Measurements from ENCODE around the gene GANC. TPM values are rescaled to one million over a fixed set of nuclear protein-coding genes. Genes with fewer than 3 reads are reported as not detected.

The GANC gene
- total RNA-seq, 6 experiments from 2014 or later: 23.7 to 30.8 (median 29.5) TPM

DNA sequence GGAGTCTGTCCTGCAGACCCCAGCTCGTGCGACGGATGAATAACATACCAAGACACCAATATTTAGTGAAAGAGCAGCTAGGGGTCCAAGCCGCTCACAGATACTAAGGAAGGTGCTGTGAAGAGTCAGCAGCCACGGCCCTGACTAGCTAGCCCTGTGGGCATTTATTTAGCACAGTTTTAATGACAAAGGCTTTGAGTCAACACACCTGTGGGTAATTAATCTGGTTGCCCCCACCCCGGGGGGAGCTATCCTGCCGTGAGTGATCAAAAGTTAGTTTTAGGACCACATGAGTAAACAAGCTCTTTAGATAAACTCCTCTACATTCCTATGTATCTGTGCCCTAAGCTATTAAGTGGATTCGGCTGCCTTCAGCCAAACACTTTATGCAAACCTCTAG is 105.0 kb downstream of the GANC start:
- H3K9me3 Mint-ChIP-seq: peaks cover 6% of the 10 kb centered on the region; the same call in 1 of the 2 replicates
- no peaks in the 10 kb centered on the region for H3K4me1 Mint-ChIP-seq (ENCODE audit: low read depth)
- peaks cover 12% of the 10 kb centered on the region for H3K36me3 Mint-ChIP-seq (ENCODE audit: low read depth)
- no peak overlapping the region for H3K4me3 Mint-ChIP-seq
- TF ChIP-seq, protein P1, sequence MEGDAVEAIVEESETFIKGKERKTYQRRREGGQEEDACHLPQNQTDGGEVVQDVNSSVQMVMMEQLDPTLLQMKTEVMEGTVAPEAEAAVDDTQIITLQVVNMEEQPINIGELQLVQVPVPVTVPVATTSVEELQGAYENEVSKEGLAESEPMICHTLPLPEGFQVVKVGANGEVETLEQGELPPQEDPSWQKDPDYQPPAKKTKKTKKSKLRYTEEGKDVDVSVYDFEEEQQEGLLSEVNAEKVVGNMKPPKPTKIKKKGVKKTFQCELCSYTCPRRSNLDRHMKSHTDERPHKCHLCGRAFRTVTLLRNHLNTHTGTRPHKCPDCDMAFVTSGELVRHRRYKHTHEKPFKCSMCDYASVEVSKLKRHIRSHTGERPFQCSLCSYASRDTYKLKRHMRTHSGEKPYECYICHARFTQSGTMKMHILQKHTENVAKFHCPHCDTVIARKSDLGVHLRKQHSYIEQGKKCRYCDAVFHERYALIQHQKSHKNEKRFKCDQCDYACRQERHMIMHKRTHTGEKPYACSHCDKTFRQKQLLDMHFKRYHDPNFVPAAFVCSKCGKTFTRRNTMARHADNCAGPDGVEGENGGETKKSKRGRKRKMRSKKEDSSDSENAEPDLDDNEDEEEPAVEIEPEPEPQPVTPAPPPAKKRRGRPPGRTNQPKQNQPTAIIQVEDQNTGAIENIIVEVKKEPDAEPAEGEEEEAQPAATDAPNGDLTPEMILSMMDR (IDR thresholded peaks at IDR 0.05): no peak
- peaks cover 2% of the 10 kb centered on the region; the same call in 1 of the 2 replicates for H3K27me3 Mint-ChIP-seq (ENCODE audit: insufficient read depth)
- DNase-seq: no peak
- H3K27ac Mint-ChIP-seq: no peak overlapping the region

- DNase-seq: no peak
- Mint-ChIP-seq H3K27me3 (ENCODE audit: insufficient read depth) (peaks cover 4% of the 10 kb centered on the region; the same call in 1 of the 2 replicates), H3K4me1 (ENCODE audit: low read depth) (peaks cover 12% of the 10 kb centered on the region; the same call in 1 of the 2 replicates), H3K36me3 (ENCODE audit: low read depth) (no peaks in the 10 kb centered on the region), H3K4me3 (no peak overlapping the region), H3K9me3 (no peaks in the 10 kb centered on the region), H3K27ac (no peak overlapping the region)
- TF ChIP-seq, protein P1 (IDR thresholded peaks at IDR 0.05): no peak
These were observed 111.6 kb downstream of the GANC start for GRCh38 chr15:42384597-42384996.

DNA sequence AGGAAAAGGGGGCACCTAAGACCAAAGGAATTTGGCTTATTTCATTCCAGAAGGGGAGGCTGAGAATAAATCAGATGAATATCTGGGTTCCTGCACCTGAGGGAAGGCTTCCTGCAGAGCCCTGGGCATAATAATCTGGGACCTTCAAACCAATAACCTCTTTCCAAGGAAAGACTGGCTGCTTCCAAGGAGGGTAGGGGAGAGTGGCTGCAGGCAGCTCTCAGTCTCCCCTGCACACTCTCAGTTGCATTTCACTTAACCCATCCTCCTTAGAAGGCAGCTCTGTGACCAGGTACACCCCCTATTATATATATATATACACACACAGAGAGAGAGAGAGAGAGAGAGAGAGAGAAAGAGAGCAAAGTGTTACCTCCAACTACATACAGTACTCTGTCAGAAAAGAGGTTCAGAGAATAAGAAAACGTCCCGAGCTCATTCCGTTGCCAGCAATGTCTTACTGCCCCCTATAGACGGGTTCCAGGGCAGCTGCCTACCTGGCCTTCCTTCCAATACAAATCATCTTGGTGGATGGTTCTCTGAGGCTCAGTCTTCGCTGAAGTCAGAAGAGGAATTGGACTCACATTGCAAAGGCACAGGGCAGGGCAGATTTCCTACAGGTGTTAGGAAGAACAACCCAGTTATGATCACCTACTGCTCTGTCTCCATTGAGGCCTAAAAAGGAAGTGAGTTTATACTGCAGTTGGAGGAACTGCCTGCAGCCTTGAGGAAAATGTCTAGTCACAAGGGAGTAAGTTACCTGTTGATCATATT is 112.4 kb downstream of the GANC start:
- no peak overlapping the region for H3K27ac Mint-ChIP-seq
- peaks cover 12% of the 10 kb centered on the region; the same call in 1 of the 2 replicates for H3K4me1 Mint-ChIP-seq (ENCODE audit: low read depth)
- TF ChIP-seq, protein P1 (IDR thresholded peaks at IDR 0.05): peak; percentile 86
- H3K27me3 Mint-ChIP-seq (ENCODE audit: insufficient read depth): peaks cover 4% of the 10 kb centered on the region; the same call in 1 of the 2 replicates
- H3K36me3 Mint-ChIP-seq (ENCODE audit: low read depth): no peaks in the 10 kb centered on the region
- peak; percentile 49 for DNase-seq
- no peak overlapping the region for H3K4me3 Mint-ChIP-seq
- no peaks in the 10 kb centered on the region for H3K9me3 Mint-ChIP-seq

DNA sequence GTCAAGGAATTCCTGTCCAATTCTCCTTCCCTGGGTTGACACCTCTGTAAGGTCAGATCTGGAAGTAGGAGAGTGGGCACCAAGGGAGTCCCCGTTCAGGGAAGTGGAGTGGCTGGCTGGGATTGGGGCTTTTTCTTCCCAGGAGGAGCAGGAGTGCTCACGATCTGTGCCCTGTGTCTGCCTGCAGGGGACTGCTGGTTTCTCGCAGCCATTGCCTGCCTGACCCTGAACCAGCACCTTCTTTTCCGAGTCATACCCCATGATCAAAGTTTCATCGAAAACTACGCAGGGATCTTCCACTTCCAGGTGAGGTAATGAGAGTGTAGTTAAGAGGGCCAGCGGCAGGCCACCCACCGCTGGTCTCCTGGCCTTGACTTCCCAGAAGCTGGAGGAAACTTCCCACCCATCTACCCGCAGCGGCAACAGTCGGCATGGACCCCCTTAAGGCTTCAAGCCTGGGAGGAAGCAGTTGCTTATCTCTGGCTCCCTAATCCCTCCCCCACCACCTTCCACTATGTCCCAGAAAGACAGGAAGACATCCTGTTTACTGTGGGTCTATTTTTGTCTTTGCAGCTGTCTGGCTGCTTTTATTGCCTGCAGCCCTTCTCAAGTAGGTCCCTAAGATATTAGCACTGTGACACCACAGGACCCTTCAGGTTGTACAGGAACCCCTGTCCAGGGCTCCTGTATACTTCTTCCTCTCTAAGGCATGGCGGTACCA is 113.1 kb downstream of the GANC start:
- DNase-seq: no peak
- Mint-ChIP-seq H3K4me3 (no peak overlapping the region), H3K9me3 (no peaks in the 10 kb centered on the region), H3K27ac (no peak overlapping the region), H3K27me3 (ENCODE audit: insufficient read depth) (peaks cover 4% of the 10 kb centered on the region; the same call in 1 of the 2 replicates), H3K4me1 (ENCODE audit: low read depth) (peaks cover 12% of the 10 kb centered on the region; the same call in 1 of the 2 replicates), H3K36me3 (ENCODE audit: low read depth) (no peaks in the 10 kb centered on the region)
- TF ChIP-seq, protein P1 (IDR thresholded peaks at IDR 0.05): no peak

GRCh38 chr15:42387603-42388002 is 114.6 kb downstream of the GANC start:
- no peak overlapping the region for H3K4me3 Mint-ChIP-seq
- no peaks in the 10 kb centered on the region for H3K9me3 Mint-ChIP-seq
- peaks cover 4% of the 10 kb centered on the region; the same call in 1 of the 2 replicates for H3K27me3 Mint-ChIP-seq (ENCODE audit: insufficient read depth)
- H3K4me1 Mint-ChIP-seq (ENCODE audit: low read depth): peaks cover 12% of the 10 kb centered on the region; the same call in 1 of the 2 replicates
- TF ChIP-seq, protein P1 (IDR thresholded peaks at IDR 0.05): no peak
- no peak overlapping the region for H3K27ac Mint-ChIP-seq
- DNase-seq: no peak
- no peaks in the 10 kb centered on the region for H3K36me3 Mint-ChIP-seq (ENCODE audit: low read depth)
